CD14-positive monocyte (primary cell): ENCODE results near the gene CTNS. TPM values are rescaled to one million over a fixed set of nuclear protein-coding genes. Genes with fewer than 3 reads are reported as not detected.

Experiments
- DNase-seq, 3 donors: peaks; one replicate each; pipeline ENCODE4 v3.0.0-alpha.2; 2011 to 2022
- H2AFZ ChIP-seq: 2 replicates; pipeline ENCODE4 v1.6.0; 2012; ENCODE audit warnings: mild to moderate bottlenecking, low read depth, low read length, inconsistent platforms; ENCODE audit not compliant: insufficient read depth, poor library complexity, severe bottlenecking
- H3K27ac ChIP-seq, 2 donors: 1 replicate in 1 of 2; 2 replicates in 1 of 2; pipeline ENCODE4 v1.5.1; 2012 to 2013; ENCODE audit warnings: low read length in 2 of 2, control low read depth in 1 of 2, inconsistent platforms in 1 of 2, low read depth in 1 of 2, mild to moderate bottlenecking in 1 of 2
- H3K27me3 ChIP-seq, 2 donors: one replicate each; pipeline versions ENCODE4 v1.6.0 to v1.6.1; 2011 to 2013; ENCODE audit warnings: low read length in 2 of 2; ENCODE audit not compliant: control insufficient read depth in 2 of 2, insufficient read depth in 2 of 2
- H3K36me3 ChIP-seq, 2 donors: replicated peaks in 1 of 2; 1 replicate in 1 of 2; 2 replicates in 1 of 2; pipeline versions ENCODE4 v1.5.1 to v1.6.1; 2012 to 2013; ENCODE audit warnings: low read length in 2 of 2, control low read depth in 1 of 2, inconsistent platforms in 1 of 2, mild to moderate bottlenecking in 1 of 2; ENCODE audit not compliant: insufficient read depth in 2 of 2, control insufficient read depth in 1 of 2
- H3K4me1 ChIP-seq, 2 donors: 1 replicate in 1 of 2; 2 replicates in 1 of 2; pipeline versions ENCODE4 v1.5.1 to v1.6.1; 2012 to 2013; ENCODE audit warnings: low read length in 2 of 2, control low read depth in 1 of 2, inconsistent platforms in 1 of 2, mild to moderate bottlenecking in 1 of 2, moderate library complexity in 1 of 2; ENCODE audit not compliant: insufficient read depth in 2 of 2, control insufficient read depth in 1 of 2
- H3K4me2 ChIP-seq: replicated peaks from 2 replicates; pipeline ENCODE3; 2012; ENCODE audit warnings: low read length, moderate library complexity, mild to moderate bottlenecking; ENCODE audit not compliant: poor library complexity, severe bottlenecking; ENCODE audit errors: extremely low read depth
- H3K4me3 ChIP-seq, 3 experiments: fragments of 200-600 bp in 1 of 3; sonication (generic) in 1 of 3; replicated peaks in 1 of 3; 1 replicate in 2 of 3; 2 replicates in 1 of 3; pipeline ENCODE4 v1.5.1; 2011 to 2013; ENCODE audit warnings: low read length in 3 of 3, mild to moderate bottlenecking in 3 of 3, control low read depth in 2 of 3, low read depth in 2 of 3, inconsistent platforms in 1 of 3, moderate library complexity in 1 of 3
- H3K79me2 ChIP-seq: 2 replicates; pipeline ENCODE4 v1.6.0; 2012; ENCODE audit warnings: mild to moderate bottlenecking, control low read depth, inconsistent platforms, low read length, moderate library complexity; ENCODE audit not compliant: insufficient read depth
- H3K9ac ChIP-seq: 2 replicates; pipeline ENCODE4 v1.6.0; 2017; ENCODE audit warnings: low read length, mild to moderate bottlenecking; ENCODE audit not compliant: insufficient read depth, poor library complexity, severe bottlenecking
- H3K9me3 ChIP-seq, 2 donors: replicated peaks in 1 of 2; 1 replicate in 1 of 2; 2 replicates in 1 of 2; pipeline versions ENCODE4 v1.5.1 to v1.6.1; 2012 to 2013; ENCODE audit warnings: low read length in 2 of 2, control low read depth in 1 of 2; ENCODE audit not compliant: control insufficient read depth in 1 of 2, insufficient read depth in 1 of 2
- H4K20me1 ChIP-seq: 2 replicates; pipeline ENCODE4 v1.6.0; 2012; ENCODE audit warnings: mild to moderate bottlenecking, low read length, control low read depth, moderate library complexity; ENCODE audit not compliant: insufficient read depth
- H3K27ac Mint-ChIP-seq, 7 donors: one replicate each; pipeline ENCODE4 v1.8.0; 2020; ENCODE audit warnings: mild to moderate bottlenecking in 7 of 7, mixed read lengths in 7 of 7, moderate library complexity in 6 of 7, inconsistent platforms in 2 of 7
- H3K27me3 Mint-ChIP-seq, 3 donors: one replicate each; pipeline ENCODE4 v1.8.0; 2021 to 2022; ENCODE audit warnings: low read depth in 3 of 3, mild to moderate bottlenecking in 3 of 3, mixed read lengths in 3 of 3, moderate library complexity in 3 of 3, inconsistent platforms in 1 of 3
- H3K36me3 Mint-ChIP-seq, 2 donors: one replicate each; pipeline ENCODE4 v1.8.0; 2020; ENCODE audit warnings: mixed read lengths in 2 of 2, inconsistent platforms in 1 of 2, mild to moderate bottlenecking in 1 of 2
- H3K4me1 Mint-ChIP-seq: one replicate; pipeline ENCODE4 v1.8.0; 2020; ENCODE audit warnings: mild to moderate bottlenecking, mixed read lengths
- H3K4me3 Mint-ChIP-seq, 2 donors: one replicate each; pipeline ENCODE4 v1.8.0; 2020; ENCODE audit warnings: mild to moderate bottlenecking in 2 of 2, mixed read lengths in 2 of 2, moderate library complexity in 1 of 2
- H3K9me3 Mint-ChIP-seq, 7 donors: one replicate each; pipeline ENCODE4 v1.8.0; 2020 to 2022; ENCODE audit warnings: mixed read lengths in 7 of 7, mild to moderate bottlenecking in 6 of 7, moderate library complexity in 6 of 7, inconsistent platforms in 2 of 7
- WGBS: methylation state at CpG from one replicate; pipeline ENCODE4 v1.1.5; 2013; ENCODE audit warnings: missing lambda C conversion rate; ENCODE audit not compliant: insufficient coverage; 5-methylcytosine and 5-hydroxymethylcytosine counted together
- intact Hi-C, 2 donors: fragments of 100-400 bp; cut with micrococcal nuclease; formaldehyde crosslinking; loops; one replicate each; pipeline versions ENCODE4 v1.15.0 to v1.15.1; 2023
- polyA plus RNA-seq, 3 donors: library from polyadenylated mRNA; depleted of rRNA in 1 of 3; unstranded in 2 of 3; stranded (reverse) in 1 of 3; fragments of 300-500 nt in 2 of 3; fragments of >200 nt in 1 of 3; fragmentation: Illumina TruSeq in 2 of 3; gene quantifications; 1 replicate in 2 of 3; 2 replicates in 1 of 3; pipeline ENCODE4 v1.2.3, GENCODE V29; 2012 to 2021
- TF ChIP-seq, protein P1 (sequence below): fragments of 200-600 bp; IDR thresholded peaks from one replicate; pipeline ENCODE4 v1.8.0; 2022; ENCODE audit warnings: antibody characterized with exemption, mild to moderate bottlenecking

Gene CTNS
- polyA plus RNA-seq, 3 donors = 11.6 to 11.8 (median 11.7) TPM

DNA sequence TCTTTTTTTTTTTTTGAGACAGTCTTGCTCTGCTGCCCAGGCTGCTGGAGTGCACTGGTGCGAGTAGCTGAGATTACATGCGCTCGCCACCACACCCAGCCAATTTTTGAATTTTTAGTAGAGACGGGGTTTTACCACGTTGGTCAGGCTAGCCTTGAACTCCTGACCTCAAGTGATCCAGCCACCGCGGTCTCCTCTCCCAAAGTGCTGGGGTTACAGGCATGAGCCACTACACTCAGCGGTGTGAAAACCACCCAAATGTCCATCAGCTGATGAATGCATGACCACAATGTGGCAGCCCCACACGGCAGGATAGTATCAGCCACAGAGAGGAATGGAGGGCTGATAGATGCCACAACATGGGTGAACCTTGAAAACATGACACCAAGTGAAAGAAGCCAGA lies 57.3 kb downstream of the CTNS start:
- Mint-ChIP-seq H3K4me3 (no peak overlapping the region), H3K36me3 (peaks cover 0 to 1% of the 10 kb centered on the region in 2 donors), H3K27ac (peak overlapping the region in 1 of 7 donors; percentile 61), H3K9me3 (peaks cover 0 to 18% (median 8%) of the 10 kb centered on the region in 7 donors), H3K27me3 (peaks cover 14 to 32% (median 31%) of the 10 kb centered on the region in 3 donors), H3K4me1 (peaks cover 21% of the 10 kb centered on the region)
- DNase-seq = no peak
- no peak overlapping the region for H3K27ac ChIP-seq
- H4K20me1 ChIP-seq = no peaks in the 10 kb centered on the region
- no peak overlapping the region for H2AFZ ChIP-seq
- no peaks in the 10 kb centered on the region for H3K79me2 ChIP-seq
- peaks cover 0 to 15% of the 10 kb centered on the region in 2 donors for H3K27me3 ChIP-seq
- intact Hi-C loops = no loop called here
- H3K4me2 ChIP-seq = no peak overlapping the region
- H3K36me3 ChIP-seq = no peaks in the 10 kb centered on the region
- no peak overlapping the region for H3K9ac ChIP-seq
- no CpG with 5 or more reads among the region's 9 CpGs for WGBS
- H3K9me3 ChIP-seq = peaks cover 0 to 9% of the 10 kb centered on the region in 2 donors
- peaks cover 16 to 23% of the 10 kb centered on the region in 2 donors for H3K4me1 ChIP-seq
- no peak overlapping the region for H3K4me3 ChIP-seq
- TF ChIP-seq, protein P1, sequence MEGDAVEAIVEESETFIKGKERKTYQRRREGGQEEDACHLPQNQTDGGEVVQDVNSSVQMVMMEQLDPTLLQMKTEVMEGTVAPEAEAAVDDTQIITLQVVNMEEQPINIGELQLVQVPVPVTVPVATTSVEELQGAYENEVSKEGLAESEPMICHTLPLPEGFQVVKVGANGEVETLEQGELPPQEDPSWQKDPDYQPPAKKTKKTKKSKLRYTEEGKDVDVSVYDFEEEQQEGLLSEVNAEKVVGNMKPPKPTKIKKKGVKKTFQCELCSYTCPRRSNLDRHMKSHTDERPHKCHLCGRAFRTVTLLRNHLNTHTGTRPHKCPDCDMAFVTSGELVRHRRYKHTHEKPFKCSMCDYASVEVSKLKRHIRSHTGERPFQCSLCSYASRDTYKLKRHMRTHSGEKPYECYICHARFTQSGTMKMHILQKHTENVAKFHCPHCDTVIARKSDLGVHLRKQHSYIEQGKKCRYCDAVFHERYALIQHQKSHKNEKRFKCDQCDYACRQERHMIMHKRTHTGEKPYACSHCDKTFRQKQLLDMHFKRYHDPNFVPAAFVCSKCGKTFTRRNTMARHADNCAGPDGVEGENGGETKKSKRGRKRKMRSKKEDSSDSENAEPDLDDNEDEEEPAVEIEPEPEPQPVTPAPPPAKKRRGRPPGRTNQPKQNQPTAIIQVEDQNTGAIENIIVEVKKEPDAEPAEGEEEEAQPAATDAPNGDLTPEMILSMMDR = no peak

GRCh38 chr17:3695129-3695722 lies 58.7 kb downstream of the CTNS start:
- H3K27ac ChIP-seq = no peak overlapping the region
- peaks cover 0 to 1% of the 10 kb centered on the region in 2 donors for H3K36me3 Mint-ChIP-seq
- peak overlapping the region; percentile 93 for H2AFZ ChIP-seq
- peak overlapping the region; percentile 58 for H3K9ac ChIP-seq
- peaks cover 0 to 15% of the 10 kb centered on the region in 2 donors for H3K27me3 ChIP-seq
- H4K20me1 ChIP-seq = no peaks in the 10 kb centered on the region
- H3K9me3 Mint-ChIP-seq = peaks cover 0 to 18% (median 8%) of the 10 kb centered on the region in 7 donors
- intact Hi-C loops = no loop called here
- peaks cover 17 to 32% (median 29%) of the 10 kb centered on the region in 3 donors for H3K27me3 Mint-ChIP-seq
- peak overlapping the region in 1 of 7 donors; percentile 8 for H3K27ac Mint-ChIP-seq
- no peak for DNase-seq
- TF ChIP-seq, protein P1 = no peak
- H3K36me3 ChIP-seq = no peaks in the 10 kb centered on the region
- 28% methylated on average over 9 of the region's 17 CpGs for WGBS
- H3K4me1 ChIP-seq = peaks cover 16 to 23% of the 10 kb centered on the region in 2 donors
- H3K4me3 Mint-ChIP-seq = peak overlapping the region; percentile 78 to 88
- H3K4me2 ChIP-seq = peak overlapping the region; percentile 96
- H3K4me1 Mint-ChIP-seq = peaks cover 20% of the 10 kb centered on the region
- peaks cover 0 to 9% of the 10 kb centered on the region in 2 donors for H3K9me3 ChIP-seq
- H3K79me2 ChIP-seq = no peaks in the 10 kb centered on the region
- H3K4me3 ChIP-seq = peak overlapping the region; percentile 55 to 84 (median 65)
